Bone marrow (tissue), 2 donors: ENCODE measurements around the gene FOXM1.

Experiments used
- DNase-seq, 2 donors: peaks; one replicate each; lab custom pipeline; 2025; lab: John Stamatoyannopoulos, UW

FOXM1 gene

DNA sequence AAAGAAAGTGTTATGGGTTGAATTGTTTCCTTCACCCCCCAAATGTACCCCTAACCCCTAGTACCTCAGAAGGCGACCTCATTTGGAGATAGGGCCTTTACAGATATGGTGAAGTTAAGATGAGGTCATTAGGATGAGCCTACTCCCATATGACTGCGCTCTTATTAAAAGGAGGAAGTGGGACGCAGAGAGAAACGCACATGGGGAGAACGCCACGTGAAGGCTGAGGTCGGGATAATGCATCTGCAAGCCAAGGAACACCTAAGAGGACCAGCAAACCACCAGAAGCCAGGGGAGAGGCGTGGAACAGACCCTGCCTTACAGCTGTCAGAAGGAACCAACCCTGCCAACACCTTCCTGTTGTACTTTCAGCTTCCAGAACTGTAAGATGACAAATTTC is 40.4 kb downstream of the FOXM1 start:
- DNase-seq = no peak

DNA sequence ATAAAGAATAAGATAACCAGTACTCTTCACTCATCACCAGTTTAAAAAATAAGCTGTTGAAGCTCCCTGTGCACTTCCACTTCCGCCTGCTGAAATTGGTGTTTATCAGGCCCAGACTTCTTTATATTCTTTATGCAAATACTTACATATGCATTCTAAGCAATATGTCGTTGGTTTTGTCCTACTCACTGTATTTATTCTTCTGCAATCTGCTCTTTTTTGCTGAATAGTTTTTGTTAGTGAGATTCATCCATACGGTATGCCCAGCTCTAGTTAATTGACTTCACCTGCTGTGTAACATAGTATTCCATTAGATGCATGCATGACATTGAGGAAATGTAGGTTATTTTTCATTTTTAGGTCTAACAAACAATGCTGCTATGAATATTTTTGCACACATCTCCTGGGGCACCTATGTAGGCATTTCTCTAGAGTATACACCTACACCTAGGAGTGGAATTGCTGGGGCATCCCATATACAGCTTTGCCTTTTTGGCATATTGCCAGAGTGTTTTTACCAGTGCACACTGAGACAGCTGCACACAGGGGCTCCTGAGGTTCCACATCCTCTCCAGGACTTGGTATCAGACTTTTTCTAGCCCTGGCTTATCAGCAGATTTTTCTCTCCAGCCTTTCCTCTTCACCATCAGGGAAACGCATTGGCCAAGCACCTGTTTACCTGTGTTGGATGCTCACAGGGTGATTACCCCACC is 41.1 kb downstream of the FOXM1 start:
- DNase-seq = no peak

DNA sequence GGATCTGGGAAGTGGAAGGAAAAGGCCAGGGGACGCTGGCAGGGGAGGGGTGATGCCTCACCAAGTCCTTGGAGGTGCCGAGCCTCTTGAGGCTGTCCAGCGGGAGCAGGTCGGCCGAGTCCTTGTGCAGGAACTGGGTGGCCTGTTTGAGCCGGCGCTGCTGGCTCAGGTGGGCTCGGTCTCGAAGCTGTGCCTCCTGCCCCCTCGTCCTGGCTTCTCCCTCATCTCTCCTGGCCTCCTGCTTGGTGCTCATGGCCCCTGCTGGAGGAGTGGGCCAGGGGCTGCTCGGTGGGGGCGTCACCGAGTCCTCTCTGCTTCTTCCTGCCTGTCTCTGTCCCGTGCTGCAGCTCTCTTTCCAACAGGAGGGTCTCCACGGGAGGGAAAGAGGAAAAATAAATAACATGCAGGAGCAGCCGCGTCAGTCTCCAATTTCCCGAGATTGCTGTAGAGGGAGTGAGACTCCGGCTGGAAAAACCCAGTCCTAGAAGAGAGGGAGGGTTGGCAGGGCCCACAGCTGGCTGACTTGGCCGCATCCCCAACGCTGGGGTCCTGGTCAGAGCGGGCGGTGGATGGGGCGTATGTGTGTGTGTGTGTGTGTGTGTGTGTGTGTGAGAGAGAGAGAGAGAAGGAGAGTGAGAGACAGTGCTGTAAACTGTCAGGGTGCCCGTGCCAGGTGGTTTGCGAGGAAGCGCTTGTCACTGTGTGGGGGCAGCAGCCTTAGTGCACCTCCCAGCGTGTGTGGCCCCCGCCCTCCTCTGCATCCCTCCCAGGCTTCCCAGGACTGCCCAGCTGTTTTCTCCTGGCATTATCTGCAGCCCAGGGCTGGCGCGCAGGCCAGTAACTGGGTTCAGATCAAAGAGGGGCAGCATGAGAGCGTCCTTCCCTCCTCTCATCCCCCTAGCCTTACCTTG is 42.1 kb downstream of the FOXM1 start, which contains the start of gene NRIP2:
TSS of gene NRIP2 (minus strand) at position 455 of the 911 bp plus-strand sequence. CDS start at position 403, 52 bp downstream.
- DNase-seq = no peak

DNA sequence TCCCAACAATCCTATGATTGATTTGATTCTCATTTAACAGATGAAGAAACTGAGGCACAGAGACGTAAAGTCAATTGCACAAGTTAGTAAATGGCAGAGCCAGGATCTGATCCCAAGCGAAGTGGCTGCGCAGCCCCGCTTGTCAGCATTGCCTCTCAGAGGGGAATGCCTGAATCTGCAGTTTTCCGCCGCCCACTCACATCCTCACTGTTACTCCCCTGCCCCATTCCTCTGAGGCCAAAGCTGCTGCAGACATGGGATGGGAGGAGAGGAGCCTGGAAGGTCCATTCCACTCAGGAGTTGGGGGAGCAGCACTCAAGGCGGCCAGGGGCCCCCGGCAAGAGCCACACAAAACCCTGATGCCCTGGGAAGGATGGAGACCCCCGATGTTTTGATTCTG is 43.2 kb downstream of the FOXM1 start:
- no peak for DNase-seq

DNA sequence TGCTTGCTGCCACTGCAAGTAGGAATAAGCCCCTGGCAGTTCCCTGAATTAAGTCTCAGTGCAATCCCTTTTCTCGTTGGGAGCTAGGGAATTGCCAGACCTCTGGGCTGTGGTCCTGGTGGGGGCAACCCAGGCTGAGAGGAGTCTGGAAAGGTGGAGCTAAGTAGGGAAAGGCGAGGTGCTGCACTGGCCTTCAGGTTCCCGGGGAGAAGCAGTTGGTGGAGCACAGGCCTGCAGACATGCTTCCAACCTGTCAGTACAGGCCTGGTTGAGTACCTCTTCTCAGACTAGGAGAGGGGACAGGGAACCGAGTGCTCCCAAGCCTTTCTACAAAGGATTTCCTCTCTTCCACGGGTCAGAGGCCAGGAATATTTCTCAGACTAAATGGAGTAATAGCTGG is 43.6 kb downstream of the FOXM1 start:
- DNase-seq = no peak

DNA sequence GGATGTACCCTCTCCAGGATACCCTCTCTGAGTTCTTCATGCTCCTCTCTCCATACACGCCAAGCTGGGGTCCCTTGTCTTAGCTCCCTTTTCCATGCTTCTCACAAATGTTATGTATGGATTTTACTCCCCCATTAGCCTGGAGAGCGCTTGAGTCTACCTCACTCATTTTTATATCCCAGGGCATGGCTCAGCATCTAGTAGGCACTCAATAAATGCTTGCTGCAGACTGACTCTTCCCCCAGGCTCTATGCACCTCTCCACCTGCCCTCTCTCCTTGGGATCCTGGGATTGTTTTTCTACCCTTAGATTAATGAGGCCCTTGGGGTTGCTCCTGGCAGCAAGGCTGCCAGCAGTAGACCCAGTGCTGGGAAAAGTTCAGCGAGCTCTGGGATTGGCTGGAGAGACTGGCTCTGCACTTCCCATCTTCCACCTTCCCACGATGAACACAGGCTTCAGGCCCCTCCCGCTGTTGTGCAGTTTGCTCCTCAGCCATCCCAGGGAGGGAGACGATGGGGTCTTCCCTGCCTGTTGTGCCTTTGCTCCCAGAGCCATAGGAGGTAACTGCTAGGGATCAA is 44.3 kb downstream of the FOXM1 start:
- no peak for DNase-seq

DNA sequence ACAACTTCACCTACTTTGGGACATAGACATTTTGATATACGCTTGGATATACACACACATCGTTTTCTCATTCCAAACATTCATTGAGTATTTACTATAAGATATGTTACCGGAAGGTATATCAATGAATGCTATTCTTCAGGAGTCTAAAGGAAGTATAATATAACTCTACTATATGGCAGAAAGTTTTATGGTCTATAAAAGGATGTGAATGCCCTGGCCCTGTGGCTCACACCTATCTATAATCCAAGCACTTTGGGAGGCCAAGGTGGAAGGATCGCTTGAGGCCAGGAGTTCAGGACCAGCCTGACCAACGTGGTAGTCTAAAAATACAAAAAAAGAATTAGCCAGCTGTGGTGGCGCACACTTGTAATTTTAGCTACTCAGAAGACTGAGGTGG is 47.7 kb downstream of the FOXM1 start:
- DNase-seq = no peak

DNA sequence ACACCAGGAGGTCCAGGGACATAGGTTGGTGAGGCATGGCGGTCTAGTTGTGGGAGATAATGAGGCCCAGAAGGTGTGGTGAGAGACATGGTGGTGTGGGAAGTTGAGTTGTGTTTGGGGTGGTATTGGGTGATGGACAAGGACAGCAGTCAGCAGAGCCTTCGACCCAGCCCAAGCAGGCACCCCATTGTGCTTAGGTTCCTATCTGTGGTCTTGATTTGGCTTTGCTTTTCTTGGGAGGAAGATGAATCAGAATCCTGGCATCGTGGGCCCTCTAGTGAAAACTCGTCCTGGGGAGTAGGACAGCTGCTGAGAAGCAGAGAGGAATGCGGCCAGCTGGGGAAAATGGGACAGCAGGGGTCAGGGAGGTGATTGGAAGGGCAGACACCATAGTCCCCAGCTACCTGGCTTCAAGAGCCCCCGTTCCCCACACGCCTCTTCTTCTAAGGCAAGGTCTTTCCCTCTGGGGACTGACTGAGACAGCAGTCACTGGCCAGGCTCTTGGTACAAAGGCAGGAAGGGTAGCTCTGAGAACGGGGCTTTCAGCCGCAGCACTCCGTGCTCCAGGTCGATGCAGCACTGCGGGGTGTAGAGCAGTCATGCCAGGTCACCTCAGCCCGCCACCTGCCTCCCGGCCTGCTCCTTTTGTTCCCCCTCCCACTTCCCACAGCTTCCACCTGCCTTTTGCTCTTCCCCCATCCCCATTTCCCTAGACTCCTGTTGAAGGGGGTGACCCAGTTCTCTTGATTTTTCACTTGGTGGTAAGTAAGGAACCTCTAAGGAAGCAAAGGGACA is 50.1 kb downstream of the FOXM1 start:
- DNase-seq = no peak

DNA sequence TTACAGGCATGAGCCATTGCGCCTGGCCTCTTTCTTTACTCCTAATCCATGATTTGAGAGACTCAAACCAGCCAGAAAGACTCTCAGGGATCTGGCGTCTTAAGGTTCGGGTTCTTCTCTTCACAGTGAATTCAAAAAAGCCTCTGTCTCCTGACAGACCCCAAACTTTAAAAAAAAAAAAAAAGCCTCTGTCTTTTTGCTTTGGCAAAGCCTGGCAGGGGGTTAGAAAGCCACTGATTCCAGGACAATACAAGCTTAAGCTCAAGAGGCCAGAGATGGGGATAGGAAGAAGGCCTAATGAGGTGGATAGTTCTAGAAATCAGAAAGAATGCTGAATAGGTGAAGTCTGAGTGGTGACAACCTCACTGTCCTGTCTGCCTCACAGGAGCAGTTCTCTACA is 50.9 kb downstream of the FOXM1 start:
- no peak for DNase-seq

DNA sequence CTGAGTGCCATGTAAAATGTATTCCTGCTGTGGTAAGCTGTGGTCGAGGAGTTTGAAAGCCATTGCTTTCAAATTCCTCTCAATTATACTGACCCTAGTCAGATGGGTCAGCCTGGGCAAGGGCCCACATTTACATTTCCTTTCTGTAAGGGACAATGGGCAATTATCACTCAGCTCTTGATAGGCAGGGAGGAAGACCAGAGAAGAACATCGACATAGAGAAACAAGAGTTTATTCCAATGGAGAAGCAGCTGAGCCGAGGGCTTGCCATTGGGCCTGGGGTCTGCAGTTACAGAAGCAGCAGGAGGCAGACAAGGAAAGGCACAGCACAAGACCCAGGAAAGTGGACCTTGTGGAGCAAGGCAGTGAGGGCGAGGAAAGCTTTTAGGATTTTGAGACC is 51.8 kb downstream of the FOXM1 start:
- no peak for DNase-seq

DNA sequence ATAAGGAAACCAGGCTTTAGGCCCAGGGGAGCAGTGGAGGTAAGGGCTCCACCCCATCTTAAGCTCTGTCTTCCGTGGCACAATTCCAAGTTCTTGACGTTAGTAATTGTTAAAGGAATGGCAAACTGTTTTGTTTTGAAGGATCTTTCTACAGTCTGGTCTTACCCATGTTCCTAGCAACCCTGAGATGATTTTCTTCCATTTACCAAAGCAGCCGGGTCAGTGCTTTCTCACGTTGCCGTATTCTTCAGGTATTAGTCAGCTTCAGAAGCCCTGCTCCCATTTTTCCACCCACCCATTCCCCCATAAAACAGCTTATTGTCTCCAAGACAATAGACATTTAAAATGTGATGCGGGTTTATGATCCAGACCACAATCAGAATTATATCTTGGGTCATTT is 52.4 kb downstream of the FOXM1 start:
- DNase-seq = no peak

DNA sequence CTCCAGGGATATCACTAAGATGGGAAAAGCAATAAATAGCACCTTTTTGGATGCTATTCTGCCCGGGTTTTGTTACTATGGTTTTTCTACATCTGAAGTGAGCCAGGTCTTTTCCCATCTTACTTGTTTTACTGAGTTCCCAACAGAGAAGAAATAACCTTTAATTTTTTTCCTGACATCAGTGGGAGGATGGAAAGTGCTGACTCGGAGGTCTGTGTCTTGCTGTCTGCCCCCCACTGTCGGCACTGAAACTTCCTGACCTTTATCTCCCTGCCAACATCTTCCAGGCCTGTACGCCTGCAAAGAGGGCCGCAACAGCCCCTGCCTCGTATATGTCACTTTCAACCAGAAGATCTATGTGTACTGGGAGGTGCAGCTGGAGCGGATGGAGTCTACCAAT is 53.5 kb downstream of the FOXM1 start:
- no peak for DNase-seq

DNA sequence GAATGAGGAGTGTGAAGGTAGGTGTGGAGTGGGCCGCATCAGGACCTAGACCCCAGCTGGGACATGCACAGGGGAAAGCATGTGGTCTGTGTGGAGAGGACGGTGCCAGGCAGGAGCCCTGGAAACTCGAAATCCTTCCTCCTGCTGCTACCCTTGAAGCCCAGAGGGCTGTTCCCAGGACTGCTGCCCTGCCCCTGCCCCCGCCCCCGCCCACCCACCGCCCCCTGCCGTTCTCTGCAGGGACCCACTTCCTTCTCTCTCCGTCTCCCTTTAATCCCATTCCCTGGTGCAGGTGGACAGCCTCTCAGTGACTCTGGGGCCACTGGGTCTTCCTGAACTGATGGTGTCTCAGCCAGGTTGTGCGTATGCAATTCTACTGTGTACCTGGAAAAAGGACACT is 56.5 kb downstream of the FOXM1 start:
- no peak for DNase-seq

DNA sequence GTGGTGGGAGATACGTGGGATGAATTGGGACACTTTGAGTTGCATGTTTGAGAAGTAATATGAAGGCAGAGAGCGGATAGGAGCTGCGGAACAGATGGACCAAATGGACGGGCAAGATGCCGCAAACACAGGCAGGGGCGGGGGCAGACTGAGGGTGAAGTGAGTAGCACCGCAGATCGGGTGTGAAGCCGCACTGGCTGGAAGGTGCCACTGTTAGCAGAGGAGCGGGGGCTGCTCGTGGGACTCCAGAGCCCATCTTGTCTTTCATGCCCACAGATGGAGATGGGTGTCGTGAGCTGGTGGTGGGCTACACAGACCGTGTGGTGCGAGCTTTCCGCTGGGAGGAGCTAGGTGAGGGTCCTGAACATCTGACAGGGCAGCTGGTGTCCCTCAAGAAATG is 57.2 kb downstream of the FOXM1 start:
- no peak for DNase-seq

DNA sequence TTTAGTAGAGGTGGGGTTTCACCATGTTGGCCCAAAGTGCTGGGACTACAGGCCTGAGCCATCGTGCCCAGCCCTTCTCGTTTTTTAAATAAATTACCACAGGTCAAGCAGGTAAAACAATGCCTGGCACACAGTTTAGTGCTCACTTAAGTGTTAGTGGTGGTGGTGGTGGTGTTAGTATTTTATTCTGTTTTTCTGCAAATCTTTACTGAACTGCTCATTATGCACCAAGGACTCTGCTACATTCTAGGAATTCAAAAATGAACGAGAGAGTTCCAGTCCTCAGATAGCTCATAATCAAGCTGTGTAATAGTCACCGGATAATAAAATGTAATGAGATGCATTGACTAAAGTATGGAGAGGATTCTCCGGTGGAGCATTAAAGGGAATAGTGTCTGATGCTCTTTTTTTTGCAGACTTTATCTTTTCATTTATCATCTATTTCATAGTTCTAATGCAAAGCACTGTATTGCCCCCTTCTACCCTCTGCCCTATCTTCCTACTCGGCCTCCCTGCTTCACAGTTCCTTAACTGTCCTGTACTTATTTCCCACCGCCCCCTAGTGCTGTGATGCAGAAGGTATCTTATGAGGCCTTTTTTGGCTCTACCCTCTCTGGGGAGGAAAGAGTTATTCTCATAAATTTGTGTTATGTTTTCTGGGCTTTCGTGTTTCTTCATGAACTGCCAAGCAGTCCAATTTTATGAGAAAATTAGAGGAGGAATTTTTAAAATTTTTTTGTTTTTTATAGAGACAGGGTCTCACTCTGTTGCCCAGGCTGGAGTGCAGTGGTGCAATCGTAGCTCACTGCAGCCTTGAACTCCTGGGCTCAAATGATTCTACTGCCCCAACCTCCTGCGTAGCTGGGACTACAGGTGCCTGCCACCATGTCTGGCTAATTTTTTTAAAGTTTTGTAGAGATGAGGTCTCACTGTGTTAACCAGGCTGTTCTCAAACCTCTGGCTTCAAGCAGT is 63.5 kb downstream of the FOXM1 start:
- peak in 1 of 2 donors; percentile 66 for DNase-seq

DNA sequence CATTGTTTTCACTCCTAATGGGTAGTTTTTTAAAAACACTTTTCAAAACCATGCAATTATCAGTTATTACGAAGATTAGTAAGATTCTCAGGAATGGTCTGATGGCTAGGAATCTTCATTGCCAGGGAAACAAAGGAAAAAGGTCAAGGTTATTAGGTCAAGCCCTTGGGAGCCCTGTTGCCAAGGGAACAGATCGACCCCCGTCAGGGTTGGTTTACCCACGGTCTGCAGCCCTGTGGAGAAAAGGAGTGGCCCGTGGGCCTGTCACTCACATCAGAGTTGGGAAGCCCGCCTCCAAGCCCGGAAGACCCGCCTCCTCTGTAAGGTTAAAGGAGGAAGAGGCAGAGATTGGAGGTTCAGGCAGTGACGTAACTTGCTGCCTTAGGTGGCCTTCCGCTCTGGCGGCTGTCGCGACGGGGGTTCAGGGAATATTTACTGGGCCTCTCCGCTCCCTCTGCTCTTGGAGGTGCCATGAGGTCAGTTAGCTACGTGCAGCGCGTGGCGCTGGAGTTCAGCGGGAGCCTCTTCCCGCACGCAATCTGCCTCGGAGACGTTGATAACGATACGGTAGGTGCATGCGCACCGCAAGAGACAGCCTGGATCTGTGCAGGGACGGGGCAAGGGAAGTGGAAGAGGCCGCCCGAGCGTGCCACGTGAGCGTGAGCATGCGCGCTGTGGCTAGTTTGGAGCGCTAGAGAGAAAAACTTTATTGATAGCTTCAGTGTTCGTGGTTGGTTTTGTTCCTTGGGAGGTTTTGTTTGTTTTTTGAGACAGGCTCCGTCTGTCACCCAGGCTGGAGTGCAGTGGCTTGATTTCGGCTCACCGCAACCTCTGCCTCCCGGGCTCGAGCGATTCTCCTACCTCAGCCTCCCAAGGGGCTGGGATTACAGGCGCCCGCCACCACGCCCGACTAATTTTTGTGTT is 64.4 kb downstream of the FOXM1 start, which contains the start of gene ITFG2:
TSS of gene ITFG2 (plus strand) at position 379 of the 924 bp plus-strand sequence. CDS start at position 472, 93 bp downstream.
- DNase-seq = peak; percentile 90 to 98

DNA sequence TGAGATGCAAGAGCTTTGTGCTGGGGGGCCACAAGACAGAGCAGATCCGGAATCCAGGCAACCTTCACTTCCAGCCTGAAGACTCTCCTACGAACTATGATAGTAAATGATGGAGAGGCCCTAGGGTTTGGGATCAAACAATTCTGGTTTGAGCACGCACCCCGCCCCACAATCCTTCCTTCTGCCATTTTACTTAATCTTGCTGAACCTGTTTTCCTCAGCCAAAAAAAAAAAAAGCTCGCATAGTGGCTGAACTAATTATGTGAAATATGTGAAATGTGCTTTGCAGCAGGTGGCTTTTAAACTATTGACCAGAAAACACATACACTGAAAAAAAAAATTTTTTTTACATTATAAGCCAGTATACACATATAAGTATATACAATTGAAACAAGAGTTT is 65.2 kb downstream of the FOXM1 start:
- no peak for DNase-seq
